Measurements from ENCODE around the gene SNX27.
A peak's percentile ranks its signal among the peaks of the same experiment; 100 is the strongest.

- TF ChIP-seq REST (IDR thresholded peaks at IDR 0.05; ENCODE audit: low read depth): no peak
- no peak for TF ChIP-seq SP1 (IDR thresholded peaks at IDR 0.05; ENCODE audit: low read depth)
- TF ChIP-seq FOSL1 (IDR thresholded peaks at IDR 0.05; ENCODE audit: low read depth): peak; percentile 62
- no peak for TF ChIP-seq SRF (IDR thresholded peaks at IDR 0.05; ENCODE audit: low read depth)
- TF ChIP-seq CTCF (IDR thresholded peaks at IDR 0.05 in 2 of 3, conservative IDR thresholded peaks at IDR 0.05 in 1 of 3; ENCODE audit: borderline replicate concordance in 1 of 3, insufficient read depth in 1 of 3, low read depth in 2 of 3, low read length in 2 of 3): no peak
- no peak for TF ChIP-seq CEBPB (IDR thresholded peaks at IDR 0.05; ENCODE audit: low read depth)
- no peak for TF ChIP-seq EZH2phosphoT487 (IDR thresholded peaks at IDR 0.05; ENCODE audit: borderline replicate concordance)
- no peak for TF ChIP-seq POLR2AphosphoS5 (IDR thresholded peaks at IDR 0.05; ENCODE audit: low read depth, low read length)
Measured at GRCh38 chr1:151579436-151580225, 32.2 kb upstream of the SNX27 start.

Data from HCT116 (cell line).